SH-SY5Y (cell line): ENCODE data around the gene GH1.

ENCODE experiments used
- GATA2 ChIP-seq: IDR thresholded peaks from 2 replicates; pipeline ENCODE4 v1.6.1; 2011; ENCODE audit warnings: mild to moderate bottlenecking, low read depth, low read length
- GATA3 ChIP-seq: IDR thresholded peaks from 2 replicates; pipeline ENCODE4 v1.6.1; 2011; ENCODE audit warnings: low read depth, mild to moderate bottlenecking, low read length, moderate library complexity

Gene GH1

DNA sequence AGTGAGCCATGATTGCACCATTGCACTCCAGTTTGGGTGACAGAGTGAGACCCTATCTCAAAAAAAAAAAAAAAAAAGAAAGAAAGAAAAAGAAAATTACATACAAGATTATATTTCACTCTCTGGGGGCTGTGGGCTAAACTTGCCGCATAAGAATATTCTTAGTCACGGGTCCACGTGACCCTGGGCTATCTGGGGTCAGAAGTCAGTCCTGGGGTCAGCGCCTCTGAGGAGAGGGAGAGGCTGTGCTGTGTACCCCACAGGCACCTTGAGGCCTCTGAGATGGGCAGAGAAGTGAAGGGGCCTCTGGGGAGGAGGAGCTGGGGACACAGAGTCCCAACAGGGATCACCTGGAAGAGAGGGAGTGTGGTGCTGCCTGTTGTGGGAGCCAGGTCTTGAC, 19.3 kb upstream of the GH1 start:
- TF ChIP-seq GATA3 (no peak), GATA2 (no peak)

DNA sequence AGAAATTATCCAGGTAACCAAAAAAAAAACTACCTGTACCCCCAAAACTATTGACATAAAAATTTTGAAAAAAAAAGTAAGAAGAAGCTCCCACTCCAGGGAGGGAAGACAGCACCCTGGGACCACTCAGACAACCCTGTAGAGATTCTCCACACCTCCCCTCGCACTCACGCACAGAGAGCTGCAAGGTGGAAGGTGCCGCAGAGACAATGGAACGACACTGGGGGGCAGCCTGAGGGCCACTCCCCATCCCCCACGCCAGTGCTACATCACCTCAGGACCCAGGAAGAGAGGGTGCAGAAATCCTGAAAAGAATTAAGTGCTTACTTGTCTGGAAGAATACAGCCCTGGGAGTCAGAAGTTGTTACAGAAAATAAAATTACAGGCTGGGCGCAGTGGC, 18.7 kb upstream of the GH1 start:
- TF ChIP-seq GATA2, result no peak
- no peak for TF ChIP-seq GATA3

DNA sequence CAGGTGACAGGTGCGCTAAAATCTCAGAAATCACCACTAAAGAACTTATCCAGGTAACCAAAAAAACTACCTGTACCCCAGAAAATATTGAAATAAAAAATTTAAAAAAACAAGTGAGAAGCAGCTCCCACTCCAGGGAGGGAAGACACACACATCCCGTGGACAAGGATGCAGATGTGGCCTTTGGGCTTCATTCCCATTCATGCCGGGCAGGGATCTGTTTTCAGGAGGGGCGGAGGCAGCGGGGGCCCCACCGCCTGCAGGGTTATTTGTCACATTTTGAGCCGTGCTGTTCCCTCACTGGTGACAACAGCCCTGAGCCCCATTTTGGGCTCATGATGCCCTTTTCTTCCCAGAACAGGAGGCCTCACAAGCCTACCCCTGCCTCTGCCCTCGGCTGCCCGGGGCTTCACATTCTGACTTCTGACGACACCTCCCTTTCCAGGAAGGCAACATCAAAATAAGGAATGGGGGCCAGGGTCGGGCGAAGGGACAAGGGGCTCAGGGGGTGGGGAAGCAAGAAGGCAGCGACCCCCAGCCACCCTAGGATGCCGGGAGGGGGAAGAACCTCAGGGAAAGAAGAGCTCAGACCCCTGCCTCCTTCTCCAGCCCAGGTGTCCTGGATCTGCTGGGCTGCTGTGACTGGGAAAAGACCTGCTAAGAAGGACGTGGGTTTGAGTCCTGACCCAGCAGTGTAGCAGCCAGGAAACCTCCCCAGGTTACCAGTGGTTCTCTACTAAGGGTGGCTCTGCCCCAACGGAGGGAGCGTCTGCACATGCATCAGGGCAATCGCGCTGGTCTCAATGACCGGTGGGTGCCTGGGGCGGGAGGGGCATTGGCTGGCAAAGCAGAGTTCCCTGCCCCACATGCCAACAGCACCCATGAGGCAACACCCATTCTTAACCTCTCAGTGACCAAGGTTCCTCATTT, 15.8 kb upstream of the GH1 start:
- TF ChIP-seq GATA3 (no peak), GATA2 (no peak)

DNA sequence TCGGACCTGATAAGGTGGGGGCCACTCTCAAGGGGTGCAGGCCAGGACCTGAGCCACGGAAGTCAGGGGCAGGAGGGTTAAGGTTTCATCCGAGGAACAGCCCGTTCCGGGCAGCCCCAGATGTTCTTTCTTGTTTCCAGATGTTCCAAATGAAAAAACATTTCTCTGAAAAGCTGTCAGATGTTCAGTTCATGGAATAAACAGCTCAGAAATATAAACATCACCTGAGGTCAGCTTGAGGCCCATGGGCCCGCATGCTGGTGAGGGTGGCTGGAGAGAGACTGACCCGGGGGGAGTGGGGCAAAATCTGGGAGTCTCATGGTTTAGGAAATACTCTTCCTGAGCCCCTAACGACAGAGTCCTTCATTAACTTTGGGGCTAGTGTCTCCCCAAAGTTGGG, 15.0 kb upstream of the GH1 start:
- no peak for TF ChIP-seq GATA3
- no peak for TF ChIP-seq GATA2

DNA sequence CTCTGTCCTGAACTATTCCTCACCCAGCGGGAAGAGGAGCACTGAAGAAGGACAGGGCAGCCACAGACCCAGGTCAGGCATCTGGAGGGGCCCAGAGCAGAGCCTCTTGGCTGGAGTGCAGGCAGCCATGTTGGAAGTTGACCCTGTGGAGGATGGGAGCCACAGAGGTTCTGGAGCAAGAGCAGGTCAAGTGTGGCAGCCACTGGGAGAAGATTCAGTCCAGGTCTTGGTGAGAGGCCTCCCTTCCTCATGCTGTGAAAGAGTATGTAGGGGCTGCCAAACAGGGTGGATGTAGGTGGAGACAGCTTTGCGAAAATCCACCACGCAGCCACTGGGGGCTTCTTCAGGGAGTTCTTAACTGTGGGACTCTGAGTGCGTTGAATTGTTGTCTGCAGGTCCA, 14.1 kb upstream of the GH1 start:
- TF ChIP-seq GATA3 (no peak), GATA2 (no peak)

DNA sequence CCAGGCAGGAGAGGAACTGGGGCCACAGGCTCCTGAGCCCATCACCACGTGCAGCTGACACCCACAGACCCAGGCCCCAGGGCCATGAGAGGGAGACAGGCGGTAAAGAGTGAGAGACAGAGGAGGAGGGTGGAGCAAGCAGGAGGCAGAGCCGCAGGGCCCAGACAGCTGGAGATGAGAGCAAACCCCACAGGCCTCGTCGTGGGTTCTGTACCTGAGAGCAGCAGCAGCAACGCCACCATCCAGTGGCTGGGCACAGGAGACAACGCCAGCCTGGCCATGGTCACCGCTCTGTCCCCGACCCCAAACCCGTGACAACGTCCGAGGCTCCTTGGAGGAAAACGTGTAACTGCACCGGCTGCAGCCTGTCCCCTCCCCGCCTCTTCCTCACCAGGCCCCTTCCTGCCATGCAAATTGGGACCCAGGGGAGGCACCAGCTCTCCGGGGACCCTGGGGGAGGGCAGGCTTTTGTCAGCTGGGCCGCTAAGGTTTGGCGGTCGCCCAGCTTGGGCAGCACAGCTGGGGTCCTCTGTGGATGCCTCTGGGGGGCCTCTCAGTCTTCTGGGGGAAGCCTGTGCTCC, 13.4 kb upstream of the GH1 start, which contains the start of gene CD79B:
CD79B (minus strand) TSS at position 351 of the 581 bp plus-strand sequence; CDS start at position 281, 70 bp downstream.
- TF ChIP-seq GATA2 (no peak), GATA3 (no peak)

DNA sequence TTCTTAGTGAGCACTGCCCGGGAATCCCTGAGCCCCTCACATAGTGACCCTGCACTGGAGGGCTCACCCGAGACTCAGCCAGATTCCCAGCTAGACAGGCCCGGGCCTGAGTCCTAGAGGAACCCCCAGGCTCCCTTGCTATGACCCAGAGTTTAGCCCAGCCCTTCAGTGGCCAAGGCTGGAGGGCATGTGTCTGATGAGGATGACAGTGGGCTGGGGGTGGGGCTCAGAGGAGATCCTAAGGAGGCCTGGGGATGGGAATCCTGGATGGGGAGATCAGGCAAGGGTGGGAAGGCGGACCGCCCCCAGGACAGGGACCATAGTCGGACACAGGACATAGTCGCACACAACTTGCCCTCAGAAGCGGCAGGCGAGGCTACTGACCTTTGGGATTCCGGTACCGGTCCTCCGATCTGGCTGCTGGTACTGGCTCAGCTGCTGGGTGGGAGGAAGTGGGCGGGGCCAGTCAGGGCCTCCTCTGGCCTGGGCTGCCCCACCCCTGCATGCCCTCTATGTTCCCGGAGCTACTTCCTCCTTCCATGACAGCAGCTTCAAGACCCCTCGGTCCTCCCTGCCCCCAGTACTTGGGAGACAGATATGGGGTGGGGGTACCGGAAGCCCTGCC, 12.4 kb upstream of the GH1 start:
- TF ChIP-seq GATA2 (no peak), GATA3 (no peak)

DNA sequence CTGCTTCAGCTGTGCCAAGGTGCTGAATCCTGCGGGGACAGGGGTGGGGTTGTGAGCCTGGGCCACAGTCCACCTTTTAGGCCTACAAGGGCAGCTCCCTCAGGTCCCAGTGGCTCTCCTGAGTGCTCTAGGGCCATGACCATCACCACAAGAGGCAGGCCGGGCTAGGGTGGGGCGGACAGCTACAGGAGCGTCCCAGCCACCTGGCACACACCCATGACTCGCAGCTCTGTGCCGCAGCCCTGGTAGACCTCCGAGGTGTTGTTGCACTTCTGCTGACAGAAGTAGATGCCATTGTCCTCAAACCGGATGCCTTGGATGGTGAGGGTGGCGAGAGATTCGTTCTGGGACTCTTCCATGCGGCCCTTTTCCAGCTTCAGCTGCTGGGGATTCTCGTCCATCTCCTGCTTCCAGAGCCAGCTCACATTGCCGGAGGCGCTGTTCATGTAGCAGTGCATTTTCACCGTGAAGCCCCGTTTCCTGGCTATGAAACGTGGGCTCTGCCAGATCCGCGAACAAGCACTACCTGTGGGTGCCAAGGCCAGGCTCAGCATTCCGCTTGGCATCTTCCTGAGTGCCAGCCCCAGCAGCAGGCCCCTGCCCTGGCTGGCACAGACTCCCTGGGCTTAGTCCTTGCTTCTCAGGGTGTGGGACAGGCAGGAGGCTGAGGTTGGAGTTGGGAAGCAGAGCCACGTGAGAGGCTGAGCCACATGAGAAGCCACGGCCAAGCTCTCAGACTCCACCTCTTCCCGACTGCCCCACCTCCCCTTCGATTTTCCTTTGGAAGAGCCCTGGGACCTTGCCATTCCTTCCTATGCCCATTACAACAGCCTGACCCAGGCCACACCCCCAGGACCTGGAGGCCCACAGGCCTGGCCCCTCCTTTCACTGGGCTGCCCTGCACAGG, 11.5 kb upstream of the GH1 start:
- TF ChIP-seq GATA3 (no peak), GATA2 (no peak)

DNA sequence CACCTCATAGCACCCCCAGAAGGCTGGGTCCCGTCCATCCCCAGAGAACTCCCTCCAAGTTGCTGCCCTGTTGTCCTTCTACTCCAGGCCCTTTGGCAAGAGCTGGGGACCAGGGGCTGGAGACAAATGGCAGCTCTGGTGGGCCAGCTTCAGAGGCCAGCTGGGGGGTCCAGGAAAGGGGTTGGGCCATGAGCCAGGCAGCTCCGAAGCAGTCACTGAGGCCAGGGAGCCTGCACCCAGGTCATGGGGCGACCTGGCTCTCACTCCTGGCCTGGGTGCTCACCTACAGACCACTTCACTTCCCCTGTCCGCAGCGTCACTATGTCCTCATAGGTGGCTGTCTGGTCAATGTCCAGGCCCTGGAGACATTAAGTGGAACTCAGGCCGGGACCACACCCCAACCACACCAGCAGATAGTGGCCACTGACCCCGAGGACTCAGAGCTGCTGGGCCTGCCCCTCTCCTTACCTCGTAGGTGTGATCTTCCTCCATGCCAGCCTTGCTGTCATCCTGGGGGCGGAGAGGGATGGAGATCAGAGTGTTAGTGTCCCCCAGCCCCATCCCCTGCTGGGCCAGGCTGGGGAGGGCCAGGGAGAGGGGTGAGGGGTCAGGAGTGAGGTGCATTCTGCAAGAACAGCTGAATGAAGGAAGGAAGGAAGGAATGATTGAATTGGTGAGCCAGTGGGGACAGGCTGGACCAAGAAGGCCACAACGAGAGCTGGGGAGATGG, 10.5 kb upstream of the GH1 start:
- no peak for TF ChIP-seq GATA3
- TF ChIP-seq GATA2, result no peak

DNA sequence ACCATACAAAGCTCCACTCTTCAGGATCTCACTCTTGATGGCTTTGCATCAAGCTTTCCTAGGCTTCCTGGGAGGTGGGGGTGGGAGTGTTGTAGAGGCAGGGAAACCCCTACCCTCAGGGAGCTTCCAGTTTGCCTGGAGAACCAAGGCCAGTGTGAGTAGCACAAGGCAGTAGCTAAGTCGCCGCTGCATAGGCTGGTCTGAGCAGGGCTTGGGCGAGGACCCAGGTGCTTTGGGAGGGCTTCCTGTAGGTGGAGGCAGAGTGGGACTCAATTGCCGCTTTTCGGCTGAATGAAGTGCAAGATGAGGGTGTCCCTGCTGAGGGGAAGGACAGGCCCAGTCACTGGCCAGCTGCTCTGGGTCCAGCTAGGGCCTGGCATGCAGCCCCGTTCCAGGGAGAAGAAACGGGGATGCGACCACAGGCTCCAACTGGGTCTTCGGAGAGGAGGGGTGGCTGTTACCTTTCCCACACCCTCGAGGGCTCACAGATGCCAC, 9.6 kb upstream of the GH1 start:
- TF ChIP-seq GATA3 (no peak), GATA2 (no peak)

DNA sequence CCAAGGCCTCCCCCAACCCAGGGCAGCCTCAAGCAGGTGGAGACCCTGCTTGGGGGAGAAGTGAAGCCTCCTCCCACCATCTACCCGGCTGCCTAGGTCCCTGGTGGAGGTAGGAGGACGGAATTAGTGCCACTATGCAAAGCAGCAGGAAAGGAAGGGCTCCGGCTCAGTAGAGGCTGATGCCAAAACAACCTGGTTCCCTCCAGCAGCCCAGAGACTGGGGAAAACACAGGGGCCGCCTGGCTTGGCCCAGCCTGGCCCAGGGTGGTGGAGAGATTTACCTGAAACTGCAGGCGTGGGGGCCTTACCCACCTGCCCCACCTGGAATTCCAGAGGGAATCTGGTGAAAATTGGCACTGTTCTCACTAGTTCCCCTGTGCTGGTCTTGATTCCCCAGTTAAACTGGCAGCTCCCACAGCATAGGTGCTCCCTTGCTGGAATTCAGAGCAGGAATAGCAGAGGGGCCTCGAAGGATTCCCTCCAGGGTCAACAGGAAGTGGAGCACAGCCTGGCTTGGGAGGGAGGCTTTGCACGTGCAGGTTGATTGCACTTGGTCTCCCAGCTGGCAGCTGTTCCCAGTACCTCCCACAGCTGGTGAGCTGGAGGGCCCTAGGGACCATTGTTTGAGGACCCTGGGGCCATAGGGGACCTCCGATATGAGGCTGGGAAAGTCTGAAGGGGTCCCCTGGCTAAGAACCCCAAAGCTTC, 9.0 kb upstream of the GH1 start:
- no peak for TF ChIP-seq GATA3
- TF ChIP-seq GATA2, result no peak

DNA sequence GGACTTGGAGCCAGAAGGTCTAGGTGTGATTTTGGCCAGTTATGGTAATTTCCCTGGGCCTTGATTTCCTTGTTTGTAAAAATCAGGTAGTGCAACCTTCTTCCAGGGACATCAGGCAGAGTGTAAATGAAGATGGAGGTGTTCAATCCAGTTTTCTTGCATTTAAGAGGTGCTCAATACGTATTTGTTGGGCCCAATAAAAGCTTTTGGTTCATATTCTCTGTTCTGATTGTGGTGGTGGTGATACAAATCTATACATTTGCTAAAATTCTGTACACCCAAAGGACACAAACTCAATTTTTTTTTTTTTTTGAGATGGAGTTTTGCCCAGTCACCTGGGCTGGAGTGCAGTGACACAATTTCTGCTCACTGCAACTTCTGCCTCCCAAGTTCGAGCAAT, 7.5 kb upstream of the GH1 start:
- TF ChIP-seq GATA3 (no peak), GATA2 (no peak)

DNA sequence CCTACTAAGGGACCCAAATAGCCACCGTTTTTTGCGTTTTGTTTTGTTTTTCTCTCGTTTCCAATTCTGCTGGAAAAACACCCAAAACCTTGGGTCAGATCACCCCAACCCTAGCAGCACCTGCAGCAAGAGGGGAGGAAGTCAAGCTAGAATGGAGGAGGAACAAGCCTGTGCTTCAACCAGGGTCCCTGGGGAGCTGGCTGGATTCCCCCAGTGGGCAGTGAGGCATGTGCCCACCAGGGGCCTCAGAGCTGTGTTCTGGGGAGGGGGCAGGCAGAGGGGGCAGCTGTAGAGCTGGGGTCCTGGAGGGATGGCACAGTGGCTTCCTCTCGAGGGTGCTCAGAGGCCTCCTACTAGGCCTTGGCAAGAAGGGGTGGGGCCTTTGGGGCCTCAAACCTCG, 7.0 kb upstream of the GH1 start:
- TF ChIP-seq GATA2 (no peak), GATA3 (no peak)
